Heart left ventricle (tissue), 16 donors: ENCODE data around the gene DOCK1. TPM values are rescaled to one million over a fixed set of nuclear protein-coding genes. Genes with fewer than 3 reads are reported as not detected.

Experiments used
- ATAC-seq, 4 donors: fragments of 200-7000 bp; cut with Tn5 transposase; one replicate each; pipeline ENCODE4 v1.9.1; 2020 to 2022; ENCODE audit warnings: moderate library complexity in 4 of 4, mild to moderate bottlenecking in 3 of 4, moderate number of reproducible peaks in 1 of 4
- DNase-seq, 5 donors: peaks; one replicate each; pipeline ENCODE4 v3.0.0-alpha.2; 2020
- H3K27ac ChIP-seq, 12 donors: fragments of 200-600 bp; sonication (generic) in 4 of 12; one replicate each; pipeline versions ENCODE4 v1.5.0 to v1.8.0; 2016 to 2022; ENCODE audit warnings: mild to moderate bottlenecking in 2 of 12
- H3K27me3 ChIP-seq, 9 donors: fragments of 200-600 bp; sonication (generic) in 2 of 9; one replicate each; pipeline versions ENCODE4 v1.5.1 to v1.8.0; 2016 to 2022; ENCODE audit warnings: mild to moderate bottlenecking in 3 of 9
- H3K36me3 ChIP-seq, 9 donors: fragments of 200-600 bp; sonication (generic) in 2 of 9; one replicate each; pipeline versions ENCODE4 v1.5.0 to v1.8.0; 2018 to 2022; ENCODE audit warnings: mild to moderate bottlenecking in 2 of 9
- H3K4me1 ChIP-seq, 12 donors: fragments of 200-600 bp; sonication (generic) in 4 of 12; one replicate each; pipeline versions ENCODE4 v1.5.0 to v1.8.0; 2016 to 2022; ENCODE audit warnings: mild to moderate bottlenecking in 3 of 12
- H3K4me3 ChIP-seq, 12 donors: fragments of 200-600 bp; sonication (generic) in 4 of 12; one replicate each; pipeline versions ENCODE4 v1.5.0 to v1.8.0; 2017 to 2022; ENCODE audit warnings: mild to moderate bottlenecking in 9 of 12, moderate library complexity in 4 of 12
- H3K9me3 ChIP-seq, 12 donors: fragments of 200-600 bp; sonication (generic) in 4 of 12; one replicate each; pipeline versions ENCODE4 v1.5.0 to v1.8.0; 2016 to 2022; ENCODE audit warnings: mild to moderate bottlenecking in 1 of 12
- POLR2A ChIP-seq, 2 donors: fragments of 450-650 bp; IDR thresholded peaks; one replicate each; pipeline ENCODE4 v1.6.1; 2017; ENCODE audit warnings: antibody characterized with exemption in 2 of 2, mild to moderate bottlenecking in 2 of 2, moderate library complexity in 2 of 2
- WGBS, 4 donors: extraction: QIAGEN DNeasy Blood & Tissue Kit in 2 of 4; methylation state at CpG; one replicate each; pipeline versions ENCODE4 v1.1.5 to v1.1.7; 2013 to 2018; 5-methylcytosine and 5-hydroxymethylcytosine counted together
- intact Hi-C, 10 donors: fragments of 100-400 bp; cut with DNase I; formaldehyde crosslinking; loops; one replicate each; pipeline versions ENCODE4 v1.11.1 to v1.14.2; 2022
- polyA plus RNA-seq, 2 donors: library from polyadenylated mRNA; stranded (reverse); fragments of 200-250 nt; gene quantifications; one replicate each; pipeline ENCODE4 v1.2.3, GENCODE V29; 2013
- total RNA-seq, 9 donors: library from RNA; depleted of rRNA in 2 of 9; stranded (reverse); fragments of >200 nt in 2 of 9; fragmentation: NEBNext Ultra II Directional in 3 of 9; extraction: Animal tissue kit (Norgen Biotek cat#: 25700) in 3 of 9; gene quantifications; one replicate each; pipeline versions ENCODE4 v1.1.0 to v1.2.4, GENCODE V29; 2016 to 2023
- TF ChIP-seq, protein P1 (sequence below), 12 donors: fragments of 200-600 bp; sonication (generic) in 4 of 12; IDR thresholded peaks; one replicate each; pipeline versions ENCODE4 v1.5.0 to v1.8.0; 2018 to 2022; ENCODE audit warnings: antibody characterized with exemption in 12 of 12, mild to moderate bottlenecking in 5 of 12
- donor health status: ischemic (EF 13 %, LVEDD 7.1; RV severe dilation, severe dysfunction).
- donor health status: healthy with polysubstance abuse.
- donor health status: DM: no; HTN: yes; CAD: no.
- donor health status: DM: no; HTN: no; CAD: no.
- donor health status: ischemic (EF 25% LVEDD 6.9; RV normal size, moderate dysfunction).
- donor health status: ischemic (EF 25% LVEDD 5.7; RV mildly dilated, moderate dysfunction).
- donor health status: healthy.
- donor health status: DM: yes; HTN: yes; CAD: no.
- donor health status: ischemic (EF 35%, LVEDD 5.7; RV mildly dilated, moderate dysfunction).
- donor health status: nonischemic (EF 11% LVEDD 7.7; RV severe dilation, severe dysfunction).
- donor health status: DM: yes; HTN: yes; CAD: no.
- donor health status: PGD.
- donor health status: ischemic (EF 29% LVEDD 5.4; RV normal size, mild dysfunction).
- donor health status: nonischemic (EF 23%, LVEDD 6.1; RV moderate dilation, normal function).

DOCK1 gene
- total and polyA plus RNA-seq, 11 donors = 5.0 to 31.6 (median 18.6) TPM

DNA sequence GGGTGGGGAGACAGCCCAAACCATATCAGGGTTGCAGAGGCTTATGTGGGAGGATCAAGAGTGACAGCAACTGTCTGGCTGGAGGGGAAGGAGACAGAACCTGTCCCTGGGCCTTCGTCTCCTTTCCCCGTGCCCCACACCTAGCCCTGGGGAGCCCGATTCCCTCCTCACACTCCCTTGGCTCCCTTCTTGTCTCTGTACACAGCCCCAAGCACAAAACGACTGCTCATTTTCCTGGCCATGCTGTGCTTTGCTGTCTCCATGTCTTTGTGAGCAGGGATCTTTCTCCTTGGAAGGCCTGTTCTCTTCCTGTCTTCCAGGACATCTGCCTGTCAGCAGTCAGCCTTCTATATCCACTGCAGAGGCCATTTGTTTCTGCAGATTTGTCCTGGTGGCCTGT is 177.4 kb downstream of the DOCK1 start:
- intact Hi-C loops = no loop called here
- whole genome bisulfite sequencing, 4 donors = 73 to 97% (median 96%) methylated on average over 4 of the region's 4 CpGs
- H3K27ac ChIP-seq = no peak overlapping the region
- ATAC-seq (no peak), DNase-seq (no peak)
- H3K9me3 ChIP-seq = no peaks in the 10 kb centered on the region
- TF ChIP-seq, protein P1, sequence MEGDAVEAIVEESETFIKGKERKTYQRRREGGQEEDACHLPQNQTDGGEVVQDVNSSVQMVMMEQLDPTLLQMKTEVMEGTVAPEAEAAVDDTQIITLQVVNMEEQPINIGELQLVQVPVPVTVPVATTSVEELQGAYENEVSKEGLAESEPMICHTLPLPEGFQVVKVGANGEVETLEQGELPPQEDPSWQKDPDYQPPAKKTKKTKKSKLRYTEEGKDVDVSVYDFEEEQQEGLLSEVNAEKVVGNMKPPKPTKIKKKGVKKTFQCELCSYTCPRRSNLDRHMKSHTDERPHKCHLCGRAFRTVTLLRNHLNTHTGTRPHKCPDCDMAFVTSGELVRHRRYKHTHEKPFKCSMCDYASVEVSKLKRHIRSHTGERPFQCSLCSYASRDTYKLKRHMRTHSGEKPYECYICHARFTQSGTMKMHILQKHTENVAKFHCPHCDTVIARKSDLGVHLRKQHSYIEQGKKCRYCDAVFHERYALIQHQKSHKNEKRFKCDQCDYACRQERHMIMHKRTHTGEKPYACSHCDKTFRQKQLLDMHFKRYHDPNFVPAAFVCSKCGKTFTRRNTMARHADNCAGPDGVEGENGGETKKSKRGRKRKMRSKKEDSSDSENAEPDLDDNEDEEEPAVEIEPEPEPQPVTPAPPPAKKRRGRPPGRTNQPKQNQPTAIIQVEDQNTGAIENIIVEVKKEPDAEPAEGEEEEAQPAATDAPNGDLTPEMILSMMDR (IDR thresholded peaks at IDR 0.05) = no peak
- no peak for TF ChIP-seq POLR2A (IDR thresholded peaks at IDR 0.05)
- H3K27me3 ChIP-seq = no peaks in the 10 kb centered on the region
- peaks cover 0 to 4% (median 0%) of the 10 kb centered on the region in 12 donors for H3K4me1 ChIP-seq
- H3K4me3 ChIP-seq = no peak overlapping the region
- H3K36me3 ChIP-seq = peaks cover 0 to 19% (median 3%) of the 10 kb centered on the region in 9 donors

DNA sequence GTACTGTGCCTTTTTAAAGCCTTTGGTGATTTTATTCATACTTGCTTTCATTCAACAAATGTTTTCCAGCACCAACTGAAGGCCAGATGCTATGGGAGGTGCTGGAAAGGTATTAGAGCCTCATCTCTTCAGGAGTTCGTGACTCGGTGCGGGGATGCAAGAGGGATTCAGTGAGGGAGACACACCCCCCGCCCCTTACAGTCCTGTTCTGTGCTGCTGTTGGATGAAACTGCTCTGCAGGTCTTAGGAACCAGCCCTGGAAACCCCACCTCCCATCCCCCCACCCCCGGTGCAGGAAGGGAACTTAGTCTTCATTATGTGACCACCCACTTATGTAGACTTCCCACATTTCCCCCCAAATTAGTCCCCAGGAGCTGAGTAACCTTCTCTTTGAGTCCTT is 180.7 kb downstream of the DOCK1 start:
- TF ChIP-seq POLR2A (IDR thresholded peaks at IDR 0.05) = no peak
- TF ChIP-seq, protein P1 (IDR thresholded peaks at IDR 0.05) = no peak
- DNase-seq (no peak), ATAC-seq (no peak)
- Histone ChIP-seq H3K9me3 (no peaks in the 10 kb centered on the region), H3K27ac (no peak overlapping the region), H3K4me3 (no peak overlapping the region), H3K27me3 (no peaks in the 10 kb centered on the region), H3K36me3 (peaks cover 0 to 15% (median 0%) of the 10 kb centered on the region in 9 donors), H3K4me1 (peaks cover 0 to 4% (median 0%) of the 10 kb centered on the region in 12 donors)
- 76 to 96% (median 90%) methylated on average over 5 of the region's 5 CpGs for WGBS, 4 donors
- intact Hi-C loops = no loop called here

DNA sequence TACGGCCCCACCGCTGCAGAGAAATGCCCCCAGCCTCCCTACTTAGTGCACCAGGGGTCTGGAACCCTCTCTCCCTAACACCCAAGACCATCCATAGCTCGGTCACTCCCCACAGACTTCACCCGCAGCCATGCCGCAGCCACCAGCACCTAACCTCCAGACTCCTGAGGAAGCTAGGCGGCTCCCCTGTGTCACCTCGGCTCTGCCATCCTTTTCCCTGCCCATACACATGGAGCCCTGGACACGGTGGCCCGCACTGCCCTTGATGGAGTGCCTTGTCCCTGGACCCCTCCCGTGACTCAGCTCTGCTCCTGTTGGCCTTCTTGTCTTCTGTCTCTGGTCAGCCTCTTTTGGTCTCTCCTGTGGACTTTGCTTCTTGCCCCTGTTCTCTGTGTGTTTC is 183.7 kb downstream of the DOCK1 start:
- H3K27me3 ChIP-seq = no peaks in the 10 kb centered on the region
- intact Hi-C loops = no loop called here
- peaks cover 0 to 10% (median 5%) of the 10 kb centered on the region in 9 donors for H3K36me3 ChIP-seq
- H3K27ac ChIP-seq = no peak overlapping the region
- ATAC-seq (peak in 1 of 4 donors; percentile 24), DNase-seq (no peak)
- no peaks in the 10 kb centered on the region for H3K9me3 ChIP-seq
- 95 to 97% (median 96%) methylated on average over 10 of the region's 10 CpGs for WGBS, 4 donors
- H3K4me1 ChIP-seq = no peaks in the 10 kb centered on the region
- TF ChIP-seq POLR2A (IDR thresholded peaks at IDR 0.05) = no peak
- TF ChIP-seq, protein P1 (IDR thresholded peaks at IDR 0.05) = no peak
- no peak overlapping the region for H3K4me3 ChIP-seq

DNA sequence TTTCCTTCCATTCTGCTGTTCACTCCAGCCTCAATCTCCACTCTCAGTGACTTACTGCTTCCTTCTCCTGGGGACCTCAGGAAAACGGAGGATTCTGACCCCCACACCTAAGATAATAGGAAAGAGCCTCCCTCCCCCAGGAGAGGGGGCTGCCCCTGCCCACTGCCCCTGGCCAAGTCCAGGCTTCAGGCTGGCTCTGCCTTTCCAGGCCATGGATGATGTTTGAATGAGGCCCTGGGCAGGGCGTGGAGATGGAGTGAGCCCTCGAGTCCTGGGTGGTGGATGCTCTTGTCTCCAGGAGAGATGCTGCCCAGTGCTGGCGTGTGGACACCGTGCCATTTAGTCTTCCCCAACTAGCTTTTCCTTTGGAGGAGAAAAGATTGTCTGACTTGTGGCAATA is 184.2 kb downstream of the DOCK1 start:
- Histone ChIP-seq H3K27me3 (no peaks in the 10 kb centered on the region), H3K27ac (no peak overlapping the region), H3K9me3 (no peaks in the 10 kb centered on the region), H3K36me3 (peaks cover 0 to 16% (median 2%) of the 10 kb centered on the region in 9 donors), H3K4me3 (no peak overlapping the region), H3K4me1 (no peaks in the 10 kb centered on the region)
- ATAC-seq (no peak), DNase-seq (no peak)
- intact Hi-C loops = no loop called here
- WGBS, 4 donors = 88 to 94% (median 91%) methylated on average over 5 of the region's 5 CpGs
- TF ChIP-seq, protein P1 (IDR thresholded peaks at IDR 0.05) = no peak
